ENCODE data around the gene MPDZ.

The MPDZ gene

DNA sequence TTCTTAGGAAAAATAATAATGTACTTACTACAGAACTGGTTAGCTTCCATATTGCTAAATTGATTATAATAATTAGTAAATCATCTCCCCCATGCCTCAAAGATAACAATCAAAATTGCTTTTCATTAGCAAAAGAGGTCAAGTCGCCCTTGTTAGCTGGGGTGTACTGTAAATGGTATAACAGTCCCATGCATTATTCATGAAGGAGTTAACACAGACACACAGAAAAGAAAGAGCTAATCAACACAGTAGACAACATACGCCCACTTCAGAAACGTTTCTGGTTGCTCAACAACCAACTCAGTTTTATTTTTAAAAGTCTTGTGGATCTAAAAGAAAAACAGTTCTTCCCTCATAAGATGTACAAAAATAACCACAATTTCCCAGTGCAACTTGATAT lies 100.2 kb downstream of the MPDZ start:
- no peak for DNase-seq

DNA sequence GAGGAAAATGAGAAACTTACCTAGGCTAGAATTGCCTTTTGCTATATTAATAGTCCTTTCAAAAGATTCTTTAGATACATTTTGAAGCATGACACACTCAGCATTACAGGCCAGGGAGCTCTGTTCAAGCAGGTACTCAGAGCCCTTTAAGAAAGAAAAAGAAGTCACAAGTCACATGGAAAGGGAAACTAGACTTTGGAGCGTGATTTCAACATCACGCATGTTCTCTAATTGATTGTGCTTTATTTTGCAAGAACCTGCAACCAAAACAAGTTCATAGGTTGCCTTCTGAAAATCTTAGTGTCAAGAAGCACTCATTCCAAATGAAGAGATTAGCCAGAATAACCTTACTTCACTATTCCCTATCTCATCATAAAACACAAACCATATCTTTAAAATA lies 103.8 kb downstream of the MPDZ start:
- DNase-seq = no peak

DNA sequence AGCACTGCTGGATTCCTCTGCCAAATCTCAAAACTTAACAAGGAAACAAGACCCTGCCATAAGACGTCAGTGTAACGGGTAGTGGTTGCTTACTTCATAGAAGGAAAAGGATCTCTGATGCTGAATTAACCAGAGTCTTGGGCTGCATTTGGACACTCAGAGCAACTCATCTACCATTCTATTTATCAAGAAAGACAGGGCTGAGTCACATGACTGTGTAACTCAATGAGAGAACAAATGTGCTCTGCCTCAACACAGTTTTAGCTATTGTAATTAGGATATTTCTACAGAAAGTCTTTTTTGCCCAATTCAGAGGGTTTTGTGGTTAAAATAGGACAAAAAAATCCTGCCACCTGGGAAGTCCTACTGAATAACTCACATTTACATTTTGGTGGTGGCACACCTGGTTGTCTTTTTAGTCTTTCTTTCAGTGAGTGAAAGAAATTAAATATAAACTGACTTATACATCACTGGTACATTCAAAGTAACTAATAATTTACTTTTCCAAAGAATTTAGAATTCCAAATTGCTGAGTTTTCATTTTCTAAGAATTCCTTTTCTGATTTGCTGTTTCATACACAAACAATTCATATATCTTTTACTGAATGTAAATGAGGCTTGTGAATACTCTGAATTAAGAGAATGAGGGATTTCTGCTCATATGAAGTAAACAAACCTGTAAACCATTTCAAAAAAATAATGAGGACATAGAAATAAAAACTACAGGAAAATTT lies 104.4 kb downstream of the MPDZ start:
- no peak for DNase-seq

DNA sequence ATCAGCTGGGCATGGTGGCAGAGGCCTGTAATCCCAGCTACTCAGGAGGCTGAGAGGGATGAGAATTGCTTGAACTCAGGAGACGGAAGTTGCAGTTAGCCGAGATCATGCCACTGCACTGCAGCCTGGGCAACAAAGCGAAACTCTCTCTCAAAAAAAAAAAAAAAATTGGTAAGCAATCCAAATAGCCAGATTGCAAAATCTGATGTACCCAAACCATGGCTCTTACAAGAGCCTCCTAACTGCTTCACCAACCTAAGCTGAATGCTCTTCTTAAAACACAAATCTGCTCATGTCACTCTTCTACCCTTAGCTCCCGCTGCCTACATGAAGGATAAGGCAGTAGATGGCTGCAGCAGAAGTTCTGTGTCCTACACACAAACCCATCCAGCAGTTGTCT lies 105.9 kb downstream of the MPDZ start:
- no peak for DNase-seq

GRCh38 chr9:13171261-13171660 lies 108.2 kb downstream of the MPDZ start:
- DNase-seq = no peak

DNA sequence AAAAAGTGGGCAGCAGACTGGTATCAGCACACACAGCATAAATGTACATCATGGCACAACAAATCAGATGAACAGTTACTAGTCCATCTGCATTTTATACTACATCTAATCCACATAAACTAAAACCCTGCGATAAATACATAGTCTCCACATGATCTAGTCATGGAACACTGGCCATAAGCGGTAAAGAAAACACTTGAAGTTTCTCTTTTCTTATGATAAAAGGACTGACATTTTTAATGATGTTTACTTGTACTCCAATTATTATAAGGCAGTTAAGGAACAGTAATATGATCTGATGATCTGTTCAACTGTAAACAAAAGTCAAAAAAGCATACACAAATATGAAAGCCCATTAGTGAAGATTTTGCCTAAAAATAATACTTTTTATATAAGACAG lies 112.5 kb downstream of the MPDZ start:
- DNase-seq = no peak

GRCh38 chr9:13165956-13166355 lies 113.5 kb downstream of the MPDZ start:
- no peak for DNase-seq

DNA sequence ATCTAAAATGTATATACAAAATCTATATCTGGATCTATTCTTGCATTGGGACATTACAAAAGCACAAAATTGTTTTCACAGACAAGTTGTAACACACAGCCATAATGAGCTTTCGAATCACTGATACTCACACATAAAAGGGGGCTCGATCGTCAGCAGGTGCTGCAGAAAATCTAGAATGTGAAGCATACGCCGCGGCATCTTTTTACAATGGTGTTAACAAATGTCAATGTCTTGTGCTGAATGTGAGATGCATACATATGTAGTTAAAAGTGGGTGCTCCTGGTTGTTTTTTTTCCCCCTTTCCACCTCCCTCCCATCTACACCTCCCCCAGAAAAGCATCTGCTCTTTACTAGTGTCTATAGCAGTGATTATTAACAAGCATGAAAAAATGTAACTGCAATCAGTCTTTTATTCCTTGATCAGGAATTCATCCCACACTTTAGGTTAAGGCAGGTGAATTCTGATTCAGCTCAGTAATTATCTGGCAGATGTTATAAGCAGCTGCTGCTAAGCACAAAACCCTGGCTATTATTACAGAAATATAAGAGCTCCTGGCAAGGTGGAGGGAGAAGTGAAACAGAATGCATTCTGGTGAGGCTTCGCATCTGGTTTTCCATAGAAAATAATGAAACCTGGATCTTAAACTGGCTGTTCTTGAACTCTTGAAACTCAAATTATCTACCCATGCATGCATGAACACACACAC lies 114.1 kb downstream of the MPDZ start:
- no peak for DNase-seq

DNA sequence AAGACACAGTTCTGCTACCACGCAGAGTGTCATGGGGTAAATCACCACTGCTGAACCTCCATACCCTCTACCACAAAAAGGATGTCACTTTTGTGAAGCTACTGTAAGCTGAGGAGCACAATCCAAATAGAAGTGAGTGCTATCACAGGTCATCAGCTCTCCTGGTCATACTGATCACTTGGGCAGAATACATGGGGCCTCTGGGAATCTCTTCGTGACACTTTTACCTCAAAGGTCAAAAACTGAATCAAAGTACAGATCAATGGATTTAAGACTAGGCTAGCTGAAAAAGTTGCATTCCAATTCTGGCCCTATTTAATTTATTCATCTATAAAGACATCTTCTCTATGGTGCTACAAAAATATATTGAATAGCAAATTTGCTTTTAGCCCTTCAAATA lies 115.5 kb downstream of the MPDZ start:
- DNase-seq = no peak

- no peak for DNase-seq
These were observed 116.2 kb downstream of the MPDZ start for GRCh38 chr9:13163287-13163686.

DNA sequence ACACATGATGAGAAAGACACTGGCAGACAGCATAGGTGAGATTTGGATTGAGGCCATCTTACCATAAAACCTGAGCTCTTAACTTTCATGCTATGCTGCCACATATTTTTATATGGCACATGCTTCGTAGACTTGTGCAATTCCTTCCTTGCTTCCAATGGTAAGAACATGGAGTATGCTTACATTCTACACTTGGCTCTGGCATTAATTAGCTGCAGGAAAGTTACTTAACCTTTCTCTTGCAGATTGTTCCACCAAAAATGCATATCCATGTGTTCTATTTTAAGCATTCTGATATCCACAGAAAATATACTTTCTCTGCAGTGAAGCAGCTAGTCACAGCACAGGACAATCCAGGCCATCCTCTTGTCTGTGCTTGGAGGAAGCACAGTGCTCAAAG lies 119.4 kb downstream of the MPDZ start:
- DNase-seq = no peak

- DNase-seq = no peak
These were observed 120.5 kb downstream of the MPDZ start for GRCh38 chr9:13158986-13159385.

DNA sequence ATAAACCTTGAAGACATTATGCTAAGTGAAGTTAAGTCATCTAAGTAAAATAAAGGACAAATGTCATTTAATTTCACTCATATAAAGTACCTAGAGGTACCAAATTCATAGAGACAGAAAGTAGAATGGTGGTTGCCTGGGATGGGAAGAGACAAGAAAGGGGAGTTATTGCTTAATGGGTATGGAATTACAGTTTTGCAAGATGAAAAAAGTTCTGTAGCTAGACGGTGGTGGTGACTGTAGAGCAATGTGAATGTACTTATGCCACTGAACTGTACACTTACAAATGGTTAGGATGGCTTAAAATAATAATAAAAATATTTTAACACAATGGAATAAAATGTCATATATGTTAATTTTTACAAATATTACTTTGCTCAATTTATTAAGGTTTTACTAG lies 128.0 kb downstream of the MPDZ start:
- no peak for DNase-seq

DNA sequence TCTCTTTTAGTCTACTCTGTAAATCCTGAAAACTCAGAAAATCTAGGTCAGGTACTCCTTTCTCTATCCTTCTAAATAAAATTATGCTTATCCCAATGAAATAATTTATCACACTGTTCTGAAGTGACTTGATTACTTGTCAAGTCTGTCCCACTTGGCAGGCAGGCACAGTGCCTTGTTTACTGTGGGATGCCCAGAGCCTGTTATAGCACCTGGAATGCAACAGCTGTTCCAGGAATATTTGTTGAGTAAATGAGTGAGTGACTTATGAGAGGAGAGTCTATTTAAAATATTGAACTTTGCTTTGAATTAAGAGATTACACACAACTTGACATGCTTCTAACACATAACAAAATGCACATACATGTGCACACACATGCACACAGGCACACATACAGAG lies 130.0 kb downstream of the MPDZ start:
- DNase-seq = no peak

DNA sequence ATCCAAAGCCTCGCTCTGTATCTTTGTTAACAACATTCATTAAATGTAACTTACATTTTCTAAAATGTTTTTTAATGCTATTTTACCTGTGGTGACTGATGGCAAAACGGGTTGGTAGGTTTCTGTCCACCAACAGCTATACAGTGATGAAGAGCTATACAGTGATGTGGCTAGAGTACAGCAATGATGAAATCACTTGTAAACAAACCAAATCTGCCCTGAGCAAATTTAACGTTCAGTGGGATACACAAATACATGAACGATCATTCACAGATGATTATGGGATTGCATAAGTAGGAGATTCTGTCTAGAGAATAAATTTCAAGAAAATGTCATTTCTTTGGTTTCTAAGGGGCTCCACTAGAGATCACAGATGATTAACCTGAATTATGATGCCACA lies 132.7 kb downstream of the MPDZ start:
- no peak for DNase-seq

- no peak for DNase-seq
These were observed 134.2 kb downstream of the MPDZ start for GRCh38 chr9:13145340-13145739.

GRCh38 chr9:13144166-13144775 lies 135.2 kb downstream of the MPDZ start:
- DNase-seq = no peak

DNA sequence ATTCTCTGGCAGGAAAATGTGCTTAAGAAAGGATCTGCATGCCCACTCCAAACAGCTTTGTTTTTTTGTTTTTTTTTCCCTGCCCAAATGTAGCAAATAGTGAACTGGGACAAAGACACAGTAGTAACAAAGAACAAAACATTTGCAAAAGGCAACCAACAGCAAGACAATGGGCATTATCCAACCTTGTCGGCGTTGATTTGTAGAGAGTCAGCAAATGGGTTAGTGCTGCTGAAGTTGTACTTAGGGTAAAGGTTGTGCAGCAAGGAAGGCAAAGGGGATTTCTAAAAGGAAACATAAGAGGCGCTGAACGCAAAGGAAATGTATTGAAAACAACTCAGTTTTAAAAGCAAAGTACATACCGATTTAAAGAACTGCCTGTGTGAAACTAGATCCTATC lies 136.2 kb downstream of the MPDZ start:
- DNase-seq = no peak

DNA sequence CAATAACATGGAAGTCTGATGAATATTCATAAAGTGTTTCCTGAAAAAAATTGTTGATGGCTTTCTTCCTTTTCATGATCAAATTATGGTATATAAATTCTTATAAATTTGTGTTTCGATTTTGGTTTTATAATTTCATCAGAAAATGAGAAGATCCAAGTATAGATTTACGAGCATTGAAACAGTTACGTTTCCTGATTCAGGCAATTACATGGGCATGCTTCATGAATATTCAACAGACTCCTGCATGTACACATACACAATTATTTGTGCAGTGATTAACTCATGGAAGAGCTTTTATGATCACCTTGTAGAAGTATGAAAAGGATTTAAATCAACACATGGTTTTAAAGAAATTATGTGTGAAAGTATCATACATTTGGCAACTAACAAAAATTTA lies 136.7 kb downstream of the MPDZ start:
- no peak for DNase-seq

- no peak for DNase-seq
These were observed 137.9 kb downstream of the MPDZ start for GRCh38 chr9:13141629-13142028.

GRCh38 chr9:13140843-13141592 lies 138.5 kb downstream of the MPDZ start:
- DNase-seq = peak; percentile 16

DNA sequence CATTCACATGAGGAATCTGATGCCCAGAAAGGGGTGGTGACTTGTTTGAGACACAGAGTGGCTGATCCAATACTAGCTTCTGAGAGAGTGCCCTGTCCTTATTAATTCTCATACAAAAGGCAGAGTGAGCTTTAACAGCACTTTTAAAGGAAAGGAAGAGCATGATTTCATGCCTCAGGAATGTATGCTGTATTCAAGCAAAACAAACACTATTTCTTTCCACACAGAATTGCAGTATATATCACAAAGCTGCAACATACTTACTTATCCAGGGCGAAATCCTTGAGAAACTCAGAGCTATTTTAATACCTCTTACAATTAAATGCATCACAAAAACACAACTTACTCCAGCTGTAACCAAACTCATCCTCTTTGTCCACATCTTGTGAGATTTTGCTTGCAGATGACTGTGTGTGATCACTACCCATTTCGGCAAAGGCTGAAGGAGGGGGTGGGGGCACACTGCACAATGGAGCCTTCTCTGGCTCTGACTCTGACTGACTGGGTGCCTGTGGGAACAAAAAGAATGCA lies 139.8 kb downstream of the MPDZ start:
- peak; percentile 46 for DNase-seq

DNA sequence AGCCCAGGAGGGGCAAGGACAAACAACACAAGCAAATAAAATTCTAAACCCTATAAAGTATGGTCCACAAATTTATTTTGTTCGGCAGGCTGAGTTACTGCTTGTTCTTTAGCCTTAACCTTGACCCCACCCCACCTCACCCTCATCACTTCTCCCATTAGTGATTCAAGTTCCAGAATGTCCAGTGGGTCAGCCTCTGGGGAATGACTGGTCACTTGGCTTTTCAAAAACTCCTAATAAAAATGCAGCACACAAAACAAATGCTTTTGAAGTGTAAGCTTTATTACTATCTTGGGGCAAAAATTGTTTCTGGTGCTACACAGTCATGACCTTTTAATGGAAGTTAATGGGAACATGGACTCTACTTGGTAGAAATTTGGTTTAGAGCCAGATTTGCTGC lies 142.1 kb downstream of the MPDZ start:
- no peak for DNase-seq

All from right hindlimb (tissue), 1 donor.